Fibroblast of the aortic adventitia (primary cell): ENCODE measurements around the gene EAF1. TPM values are rescaled to one million over a fixed set of nuclear protein-coding genes. Genes with fewer than 3 reads are reported as not detected.

Experiments
- DNase-seq: peaks from one replicate; pipeline ENCODE4 v3.0.0-alpha.2; 2010; ENCODE audit warnings: low read depth
- H3K4me3 ChIP-seq: 2 replicates; pipeline ENCODE4 v1.5.1; 2011; ENCODE audit warnings: low read depth, mild to moderate bottlenecking, control low read depth, low read length, moderate library complexity
- total RNA-seq: library from RNA; depleted of rRNA; stranded (reverse); fragments of >200 nt; gene quantifications from 2 replicates; pipeline ENCODE4 v1.2.3, GENCODE V29; 2012; ENCODE audit warnings: low replicate concordance
- TF ChIP-seq, protein P1 (sequence below): IDR thresholded peaks from 2 replicates; pipeline ENCODE4 v1.5.1; 2011; ENCODE audit warnings: mild to moderate bottlenecking, low read length, control low read depth, inconsistent platforms; ENCODE audit not compliant: insufficient read depth

Gene EAF1
- total RNA-seq, 1 donor = 21.1 TPM

DNA sequence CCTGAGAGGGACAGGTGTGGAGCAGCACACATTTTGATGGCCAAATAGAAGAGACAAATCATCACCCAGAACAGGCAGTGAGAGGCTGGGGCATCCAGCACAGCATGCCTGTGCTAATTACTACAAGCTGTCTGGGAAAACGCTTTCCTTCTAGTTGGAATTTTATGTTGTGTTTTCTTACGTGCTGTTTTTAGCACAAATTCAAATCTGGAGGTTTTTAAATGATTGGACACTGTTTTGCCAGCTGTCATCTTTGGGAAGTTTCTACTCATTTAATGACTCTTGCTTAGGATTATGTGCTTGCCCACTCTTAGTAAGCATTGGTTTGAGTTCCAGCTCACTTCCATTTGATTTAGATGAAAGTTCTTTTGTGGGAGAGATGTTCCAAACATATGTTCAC lies 43.5 kb downstream of the EAF1 start:
- no peak for DNase-seq
- H3K4me3 ChIP-seq = no peak overlapping the region
- TF ChIP-seq, protein P1, sequence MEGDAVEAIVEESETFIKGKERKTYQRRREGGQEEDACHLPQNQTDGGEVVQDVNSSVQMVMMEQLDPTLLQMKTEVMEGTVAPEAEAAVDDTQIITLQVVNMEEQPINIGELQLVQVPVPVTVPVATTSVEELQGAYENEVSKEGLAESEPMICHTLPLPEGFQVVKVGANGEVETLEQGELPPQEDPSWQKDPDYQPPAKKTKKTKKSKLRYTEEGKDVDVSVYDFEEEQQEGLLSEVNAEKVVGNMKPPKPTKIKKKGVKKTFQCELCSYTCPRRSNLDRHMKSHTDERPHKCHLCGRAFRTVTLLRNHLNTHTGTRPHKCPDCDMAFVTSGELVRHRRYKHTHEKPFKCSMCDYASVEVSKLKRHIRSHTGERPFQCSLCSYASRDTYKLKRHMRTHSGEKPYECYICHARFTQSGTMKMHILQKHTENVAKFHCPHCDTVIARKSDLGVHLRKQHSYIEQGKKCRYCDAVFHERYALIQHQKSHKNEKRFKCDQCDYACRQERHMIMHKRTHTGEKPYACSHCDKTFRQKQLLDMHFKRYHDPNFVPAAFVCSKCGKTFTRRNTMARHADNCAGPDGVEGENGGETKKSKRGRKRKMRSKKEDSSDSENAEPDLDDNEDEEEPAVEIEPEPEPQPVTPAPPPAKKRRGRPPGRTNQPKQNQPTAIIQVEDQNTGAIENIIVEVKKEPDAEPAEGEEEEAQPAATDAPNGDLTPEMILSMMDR = no peak

DNA sequence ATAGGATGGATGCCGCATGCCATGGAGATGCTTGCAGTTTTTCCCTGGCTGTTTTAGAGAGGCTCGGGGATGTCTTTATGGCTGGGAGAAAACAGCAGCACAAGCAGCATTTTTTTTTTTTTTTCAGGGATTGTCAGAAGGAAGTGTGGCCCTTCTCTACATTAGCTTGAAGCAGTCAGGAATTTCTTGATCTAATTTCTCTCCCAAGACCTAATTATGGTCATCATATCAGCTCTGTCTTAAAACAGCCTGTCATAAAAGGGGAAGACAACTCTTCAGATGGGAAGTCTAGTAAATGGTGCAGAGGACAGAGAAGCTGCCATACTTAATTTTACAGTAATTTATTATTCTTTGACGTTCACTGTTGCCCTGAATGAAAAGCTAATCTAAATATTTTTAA lies 44.5 kb downstream of the EAF1 start:
- no peak for DNase-seq
- no peak overlapping the region for H3K4me3 ChIP-seq
- TF ChIP-seq, protein P1 = no peak

DNA sequence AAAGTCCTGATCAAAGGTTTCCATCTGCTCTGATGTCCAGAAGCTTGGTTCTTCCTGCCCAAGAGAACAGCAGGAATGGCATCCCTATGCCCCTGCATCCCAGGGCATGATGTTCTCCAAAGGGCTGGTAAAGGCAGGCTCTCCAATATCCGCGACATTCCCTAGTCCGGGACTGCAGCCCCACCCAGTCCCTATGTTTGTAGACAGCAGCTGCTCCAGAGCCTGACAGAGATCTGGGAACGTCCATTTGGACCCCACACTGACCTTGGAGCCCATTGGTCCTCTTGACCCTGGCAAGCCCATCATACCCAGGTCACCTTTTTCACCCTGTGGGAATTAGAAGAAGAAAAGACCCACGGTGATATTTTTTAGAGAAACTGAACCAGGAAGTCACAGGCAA lies 47.8 kb downstream of the EAF1 start:
- no peak for DNase-seq
- no peak overlapping the region for H3K4me3 ChIP-seq
- TF ChIP-seq, protein P1 = no peak

DNA sequence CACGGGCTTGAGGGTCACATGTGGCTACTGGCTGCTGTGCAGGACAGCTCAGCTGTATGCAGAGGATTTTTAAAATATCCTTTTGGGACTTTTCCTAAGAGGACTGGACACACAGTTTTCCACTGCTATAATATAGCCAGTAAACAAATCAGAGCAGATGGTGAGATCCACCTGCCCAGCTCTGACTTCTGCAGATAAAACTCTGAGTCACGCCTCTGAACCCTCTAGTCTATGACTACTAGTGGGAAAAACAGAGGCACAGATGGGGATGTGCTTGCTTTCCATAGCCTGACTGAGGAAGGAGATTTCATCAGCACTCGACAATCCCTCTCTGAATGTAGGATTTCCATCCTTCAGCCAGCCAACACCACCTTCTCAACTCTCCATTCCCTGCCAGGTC lies 49.0 kb downstream of the EAF1 start:
- no peak overlapping the region for H3K4me3 ChIP-seq
- DNase-seq = peak; percentile 47
- TF ChIP-seq, protein P1 = no peak

DNA sequence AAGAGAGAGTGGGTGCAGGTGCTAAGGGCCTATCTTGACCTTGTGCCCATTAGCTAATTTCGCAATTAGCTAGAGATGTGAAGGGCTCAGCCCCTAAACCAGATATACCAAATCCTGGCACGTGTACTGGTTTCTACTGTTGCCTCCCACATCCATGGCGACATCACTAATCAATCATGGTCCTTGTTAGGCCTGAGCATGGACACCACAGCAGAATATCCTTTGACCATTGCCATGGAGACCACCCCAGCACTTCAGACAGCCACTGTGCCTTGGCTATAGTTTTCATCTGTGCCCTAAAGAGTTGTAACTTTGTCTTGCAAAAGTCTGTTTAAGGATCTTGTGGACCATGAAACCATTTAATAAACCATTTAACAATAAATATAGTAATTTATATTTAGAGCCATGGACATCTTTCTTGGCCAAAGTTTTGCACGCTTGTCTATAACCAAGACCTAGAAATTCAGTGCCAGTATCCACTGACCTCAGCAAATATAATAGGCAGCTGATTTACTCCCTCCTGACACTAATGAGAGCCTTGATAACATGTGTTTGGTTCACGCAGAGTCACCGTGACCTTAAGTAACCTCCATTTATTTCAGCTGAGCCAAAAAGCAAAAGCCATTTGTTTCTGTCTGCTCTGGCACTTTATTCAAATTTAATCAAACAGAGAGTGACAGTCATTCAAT lies 50.7 kb downstream of the EAF1 start:
- DNase-seq = no peak
- no peak overlapping the region for H3K4me3 ChIP-seq

DNA sequence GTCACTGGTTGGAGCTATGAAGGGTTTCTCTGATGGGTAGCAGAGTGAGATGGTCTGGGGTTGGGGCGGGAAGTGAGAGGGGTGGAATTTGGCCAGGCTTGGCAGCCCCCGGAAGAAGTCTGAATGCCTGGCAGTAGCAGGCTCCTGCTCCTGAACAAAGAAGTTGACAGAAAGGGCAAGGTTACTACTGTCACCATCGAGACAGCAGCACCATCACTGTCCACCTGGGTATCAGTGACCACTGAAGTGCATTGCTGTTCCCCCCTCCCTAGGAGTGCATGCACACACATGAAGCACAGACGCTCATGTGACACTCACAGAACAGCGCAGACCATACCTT lies 51.2 kb downstream of the EAF1 start:
- no peak for DNase-seq
- H3K4me3 ChIP-seq = no peak overlapping the region
- TF ChIP-seq, protein P1 = no peak

More for the DNA sequence above, 50.7 kb downstream of the EAF1 start:
- TF ChIP-seq, protein P1 = no peak
